ENCODE measurements around the gene CLK1. TPM values are rescaled to one million over a fixed set of nuclear protein-coding genes. Genes with fewer than 3 reads are reported as not detected.
A peak's percentile ranks its signal among the peaks of the same experiment; 100 is the strongest.

CLK1 gene
- total and polyA plus RNA-seq, 2 of the 13 experiments (the other 11 are each of a cell fraction or from before 2014, with no cell fraction given), result 66.6 to 101 TPM

DNA sequence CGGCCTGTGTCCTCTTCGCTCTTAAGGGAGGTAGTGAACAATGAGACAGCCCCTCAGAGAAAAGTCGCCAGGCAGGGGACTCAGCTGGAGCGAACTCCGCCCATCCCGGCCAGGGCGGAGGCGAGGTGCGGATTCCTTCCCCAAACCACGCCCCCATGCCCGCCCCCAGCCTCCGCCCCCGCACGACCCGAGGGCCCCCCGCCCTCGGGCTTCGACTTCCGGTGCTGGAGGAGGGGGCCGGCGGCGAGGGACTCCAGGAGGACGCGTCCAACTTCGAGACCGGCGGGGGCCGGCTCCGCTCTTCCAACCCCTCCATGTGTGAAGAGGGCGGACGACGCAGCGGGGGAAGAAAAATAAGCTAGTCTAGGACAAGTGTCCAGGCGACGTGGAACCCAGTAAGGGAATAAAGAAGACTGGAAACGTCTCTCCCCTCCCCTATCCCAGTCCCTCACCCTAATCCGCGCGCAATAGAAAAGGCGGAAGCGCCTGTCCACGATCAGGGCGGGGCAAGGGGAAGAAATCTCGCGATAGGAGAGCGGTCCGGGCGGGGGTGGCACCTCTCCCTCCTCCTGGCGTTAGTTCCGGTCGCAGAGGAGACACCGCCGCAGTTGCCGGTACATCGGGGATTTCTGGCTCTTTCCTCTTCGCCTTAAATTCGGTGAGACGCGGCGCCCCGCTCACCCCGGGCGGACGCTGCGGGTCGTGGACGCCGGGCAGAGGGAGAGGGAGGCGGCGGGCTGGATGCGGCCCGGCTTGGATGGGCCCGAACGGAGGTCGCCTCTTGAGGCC, 52.9 kb downstream of the CLK1 start, which contains the start of gene BZW1 (continued):
- TF ChIP-seq, protein P1, sequence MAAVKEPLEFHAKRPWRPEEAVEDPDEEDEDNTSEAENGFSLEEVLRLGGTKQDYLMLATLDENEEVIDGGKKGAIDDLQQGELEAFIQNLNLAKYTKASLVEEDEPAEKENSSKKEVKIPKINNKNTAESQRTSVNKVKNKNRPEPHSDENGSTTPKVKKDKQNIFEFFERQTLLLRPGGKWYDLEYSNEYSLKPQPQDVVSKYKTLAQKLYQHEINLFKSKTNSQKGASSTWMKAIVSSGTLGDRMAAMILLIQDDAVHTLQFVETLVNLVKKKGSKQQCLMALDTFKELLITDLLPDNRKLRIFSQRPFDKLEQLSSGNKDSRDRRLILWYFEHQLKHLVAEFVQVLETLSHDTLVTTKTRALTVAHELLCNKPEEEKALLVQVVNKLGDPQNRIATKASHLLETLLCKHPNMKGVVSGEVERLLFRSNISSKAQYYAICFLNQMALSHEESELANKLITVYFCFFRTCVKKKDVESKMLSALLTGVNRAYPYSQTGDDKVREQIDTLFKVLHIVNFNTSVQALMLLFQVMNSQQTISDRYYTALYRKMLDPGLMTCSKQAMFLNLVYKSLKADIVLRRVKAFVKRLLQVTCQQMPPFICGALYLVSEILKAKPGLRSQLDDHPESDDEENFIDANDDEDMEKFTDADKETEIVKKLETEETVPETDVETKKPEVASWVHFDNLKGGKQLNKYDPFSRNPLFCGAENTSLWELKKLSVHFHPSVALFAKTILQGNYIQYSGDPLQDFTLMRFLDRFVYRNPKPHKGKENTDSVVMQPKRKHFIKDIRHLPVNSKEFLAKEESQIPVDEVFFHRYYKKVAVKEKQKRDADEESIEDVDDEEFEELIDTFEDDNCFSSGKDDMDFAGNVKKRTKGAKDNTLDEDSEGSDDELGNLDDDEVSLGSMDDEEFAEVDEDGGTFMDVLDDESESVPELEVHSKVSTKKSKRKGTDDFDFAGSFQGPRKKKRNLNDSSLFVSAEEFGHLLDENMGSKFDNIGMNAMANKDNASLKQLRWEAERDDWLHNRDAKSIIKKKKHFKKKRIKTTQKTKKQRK (IDR thresholded peaks at IDR 0.05; ENCODE audit: low read length), result no peak
- TF ChIP-seq, protein P2, sequence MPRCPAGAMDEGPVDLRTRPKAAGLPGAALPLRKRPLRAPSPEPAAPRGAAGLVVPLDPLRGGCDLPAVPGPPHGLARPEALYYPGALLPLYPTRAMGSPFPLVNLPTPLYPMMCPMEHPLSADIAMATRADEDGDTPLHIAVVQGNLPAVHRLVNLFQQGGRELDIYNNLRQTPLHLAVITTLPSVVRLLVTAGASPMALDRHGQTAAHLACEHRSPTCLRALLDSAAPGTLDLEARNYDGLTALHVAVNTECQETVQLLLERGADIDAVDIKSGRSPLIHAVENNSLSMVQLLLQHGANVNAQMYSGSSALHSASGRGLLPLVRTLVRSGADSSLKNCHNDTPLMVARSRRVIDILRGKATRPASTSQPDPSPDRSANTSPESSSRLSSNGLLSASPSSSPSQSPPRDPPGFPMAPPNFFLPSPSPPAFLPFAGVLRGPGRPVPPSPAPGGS (CRISPR knock-in tag; IDR thresholded peaks at IDR 0.05), result peak; percentile 65
- TF ChIP-seq AHR (CRISPR knock-in tag; IDR thresholded peaks at IDR 0.05), result peak; percentile 82
- no peak for TF ChIP-seq STAT5B (CRISPR knock-in tag; IDR thresholded peaks at IDR 0.05)
- TF ChIP-seq, protein P3, sequence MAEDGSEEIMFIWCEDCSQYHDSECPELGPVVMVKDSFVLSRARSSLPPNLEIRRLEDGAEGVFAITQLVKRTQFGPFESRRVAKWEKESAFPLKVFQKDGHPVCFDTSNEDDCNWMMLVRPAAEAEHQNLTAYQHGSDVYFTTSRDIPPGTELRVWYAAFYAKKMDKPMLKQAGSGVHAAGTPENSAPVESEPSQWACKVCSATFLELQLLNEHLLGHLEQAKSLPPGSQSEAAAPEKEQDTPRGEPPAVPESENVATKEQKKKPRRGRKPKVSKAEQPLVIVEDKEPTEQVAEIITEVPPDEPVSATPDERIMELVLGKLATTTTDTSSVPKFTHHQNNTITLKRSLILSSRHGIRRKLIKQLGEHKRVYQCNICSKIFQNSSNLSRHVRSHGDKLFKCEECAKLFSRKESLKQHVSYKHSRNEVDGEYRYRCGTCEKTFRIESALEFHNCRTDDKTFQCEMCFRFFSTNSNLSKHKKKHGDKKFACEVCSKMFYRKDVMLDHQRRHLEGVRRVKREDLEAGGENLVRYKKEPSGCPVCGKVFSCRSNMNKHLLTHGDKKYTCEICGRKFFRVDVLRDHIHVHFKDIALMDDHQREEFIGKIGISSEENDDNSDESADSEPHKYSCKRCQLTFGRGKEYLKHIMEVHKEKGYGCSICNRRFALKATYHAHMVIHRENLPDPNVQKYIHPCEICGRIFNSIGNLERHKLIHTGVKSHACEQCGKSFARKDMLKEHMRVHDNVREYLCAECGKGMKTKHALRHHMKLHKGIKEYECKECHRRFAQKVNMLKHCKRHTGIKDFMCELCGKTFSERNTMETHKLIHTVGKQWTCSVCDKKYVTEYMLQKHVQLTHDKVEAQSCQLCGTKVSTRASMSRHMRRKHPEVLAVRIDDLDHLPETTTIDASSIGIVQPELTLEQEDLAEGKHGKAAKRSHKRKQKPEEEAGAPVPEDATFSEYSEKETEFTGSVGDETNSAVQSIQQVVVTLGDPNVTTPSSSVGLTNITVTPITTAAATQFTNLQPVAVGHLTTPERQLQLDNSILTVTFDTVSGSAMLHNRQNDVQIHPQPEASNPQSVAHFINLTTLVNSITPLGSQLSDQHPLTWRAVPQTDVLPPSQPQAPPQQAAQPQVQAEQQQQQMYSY (CRISPR knock-in tag; IDR thresholded peaks at IDR 0.05), result no peak
- no peak for TF ChIP-seq ZNF251 (CRISPR knock-in tag; IDR thresholded peaks at IDR 0.05)
- TF ChIP-seq MEF2D (CRISPR knock-in tag; IDR thresholded peaks at IDR 0.05), result peak; percentile 44
- TF ChIP-seq, protein P4, sequence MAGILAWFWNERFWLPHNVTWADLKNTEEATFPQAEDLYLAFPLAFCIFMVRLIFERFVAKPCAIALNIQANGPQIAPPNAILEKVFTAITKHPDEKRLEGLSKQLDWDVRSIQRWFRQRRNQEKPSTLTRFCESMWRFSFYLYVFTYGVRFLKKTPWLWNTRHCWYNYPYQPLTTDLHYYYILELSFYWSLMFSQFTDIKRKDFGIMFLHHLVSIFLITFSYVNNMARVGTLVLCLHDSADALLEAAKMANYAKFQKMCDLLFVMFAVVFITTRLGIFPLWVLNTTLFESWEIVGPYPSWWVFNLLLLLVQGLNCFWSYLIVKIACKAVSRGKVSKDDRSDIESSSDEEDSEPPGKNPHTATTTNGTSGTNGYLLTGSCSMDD (CRISPR knock-in tag; IDR thresholded peaks at IDR 0.05), result no peak
- TF ChIP-seq SCMH1 (CRISPR knock-in tag; IDR thresholded peaks at IDR 0.05; ENCODE audit: borderline replicate concordance), result no peak
- no peak for TF ChIP-seq FIP1L1 (IDR thresholded peaks at IDR 0.05; ENCODE audit: borderline replicate concordance, insufficient read depth, low read depth, low read length)
- TF ChIP-seq ZNF33A (CRISPR knock-in tag; IDR thresholded peaks at IDR 0.05; ENCODE audit: borderline replicate concordance), result no peak
- TF ChIP-seq RARG (CRISPR knock-in tag; IDR thresholded peaks at IDR 0.05; ENCODE audit: low read depth), result no peak; the same call in none of the 2 replicates
- TF ChIP-seq ZSCAN20 (CRISPR knock-in tag; IDR thresholded peaks at IDR 0.05; ENCODE audit: borderline replicate concordance), result no peak
- TF ChIP-seq, protein P5, sequence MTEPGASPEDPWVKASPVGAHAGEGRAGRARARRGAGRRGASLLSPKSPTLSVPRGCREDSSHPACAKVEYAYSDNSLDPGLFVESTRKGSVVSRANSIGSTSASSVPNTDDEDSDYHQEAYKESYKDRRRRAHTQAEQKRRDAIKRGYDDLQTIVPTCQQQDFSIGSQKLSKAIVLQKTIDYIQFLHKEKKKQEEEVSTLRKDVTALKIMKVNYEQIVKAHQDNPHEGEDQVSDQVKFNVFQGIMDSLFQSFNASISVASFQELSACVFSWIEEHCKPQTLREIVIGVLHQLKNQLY (CRISPR knock-in tag; IDR thresholded peaks at IDR 0.05), result peak; percentile 58
- TF ChIP-seq ZNF546 (CRISPR knock-in tag; conservative IDR thresholded peaks at IDR 0.05), result peak; percentile 42; the same call in 1 of the 2 replicates
- TF ChIP-seq ETV5 (CRISPR knock-in tag; IDR thresholded peaks at IDR 0.05; ENCODE audit: borderline replicate concordance), result peak; percentile 94
- TF ChIP-seq NCOA2 (CRISPR knock-in tag; IDR thresholded peaks at IDR 0.05), result no peak; the same call in 1 of the 2 replicates
- peak; percentile 34; the same call in 1 of the 2 replicates for TF ChIP-seq SOX5 (CRISPR knock-in tag; IDR thresholded peaks at IDR 0.05; ENCODE audit: borderline replicate concordance)
- TF ChIP-seq SOX6 (IDR thresholded peaks at IDR 0.05), result no peak
- TF ChIP-seq SOX6 (CRISPR knock-in tag; IDR thresholded peaks at IDR 0.05), result peak; percentile 69
